HG03442 (cell line): ENCODE data around the gene FBXL13.
"Not testable (repeated sequence)": the region's sequence is repeated elsewhere in the genome, so short reads cannot be mapped to it uniquely, and the experiment has no call there.

Experiments
- ATAC-seq: cut with Tn5 transposase; IDR thresholded peaks from one replicate; pipeline ENCODE4 v1.9.1; 2021; ENCODE audit warnings: mild to moderate bottlenecking, moderate library complexity; ENCODE audit not compliant: unreplicated experiment

Gene FBXL13

DNA sequence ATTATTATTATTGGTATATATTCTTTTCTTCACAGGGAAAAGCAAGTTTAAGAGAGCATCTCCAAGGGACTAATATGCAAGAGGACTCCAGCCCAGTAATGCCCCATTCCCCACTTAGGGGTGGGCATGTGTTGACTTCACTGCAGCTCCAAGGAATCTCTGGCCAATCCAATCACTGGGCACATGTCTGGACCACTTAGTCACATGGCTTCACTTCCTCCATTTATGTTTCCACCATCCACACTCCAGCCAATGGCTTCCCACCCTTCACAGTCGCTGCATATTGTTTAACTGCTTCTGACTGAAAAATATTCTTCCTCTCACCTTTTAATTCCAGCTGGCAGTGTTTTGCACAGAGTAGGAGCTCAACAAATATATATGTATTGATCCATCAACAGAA, 43.6 kb downstream of the FBXL13 start:
- no peak for ATAC-seq

DNA sequence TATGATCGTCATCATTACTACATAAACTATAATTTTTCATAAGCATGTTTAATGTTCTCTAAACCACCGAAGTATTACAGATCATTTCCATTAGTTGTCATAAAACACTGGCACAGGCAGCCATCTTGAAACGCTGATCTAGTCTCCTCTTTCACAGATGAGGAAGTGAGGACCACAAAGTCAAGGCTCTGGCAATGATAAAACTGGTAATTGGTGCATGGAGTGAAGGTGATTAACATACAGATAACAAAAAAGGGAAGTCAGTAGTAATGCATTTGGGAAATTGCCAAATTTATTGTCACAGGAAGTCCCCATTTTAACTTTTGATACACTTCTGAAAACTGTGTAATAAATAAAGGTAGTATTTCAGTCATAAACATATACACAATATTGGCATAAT, 49.3 kb downstream of the FBXL13 start:
- no peak for ATAC-seq

DNA sequence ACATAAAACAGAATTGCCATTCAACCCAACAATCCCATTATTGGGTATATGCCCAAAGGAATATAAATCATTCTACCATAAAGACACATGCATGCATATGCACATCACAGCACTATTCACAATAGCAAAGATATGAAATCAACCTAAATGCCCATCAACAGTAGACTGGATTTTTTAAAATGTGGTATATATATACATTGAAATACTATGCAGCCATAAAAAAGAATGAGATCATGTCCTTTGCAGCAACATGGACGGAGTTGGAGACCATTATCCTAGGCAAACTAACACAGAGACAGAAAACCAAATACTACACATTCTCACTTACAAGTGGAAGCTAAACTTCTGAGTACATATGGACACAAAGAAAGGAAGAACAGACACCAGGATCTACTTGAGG, 51.0 kb downstream of the FBXL13 start:
- ATAC-seq: not testable (repeated sequence)

DNA sequence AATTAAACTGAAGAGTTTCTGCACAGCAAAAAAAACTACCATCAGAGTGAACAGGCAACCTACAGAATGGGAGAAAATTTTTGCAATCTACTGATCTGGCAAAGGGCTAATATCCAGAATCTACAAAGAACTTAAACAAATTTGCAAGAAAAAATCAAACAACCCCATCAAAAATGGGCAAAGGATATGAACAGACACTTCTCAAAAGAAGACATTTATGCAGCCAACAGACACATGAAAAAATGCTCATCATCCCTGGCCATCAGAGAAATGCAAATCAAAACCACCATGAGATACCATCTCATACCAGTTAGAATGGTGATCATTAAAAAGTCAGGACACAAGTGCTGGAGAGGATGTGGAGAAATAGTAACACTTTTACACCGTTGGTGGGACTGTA, 53.1 kb downstream of the FBXL13 start:
- not testable (repeated sequence) for ATAC-seq

DNA sequence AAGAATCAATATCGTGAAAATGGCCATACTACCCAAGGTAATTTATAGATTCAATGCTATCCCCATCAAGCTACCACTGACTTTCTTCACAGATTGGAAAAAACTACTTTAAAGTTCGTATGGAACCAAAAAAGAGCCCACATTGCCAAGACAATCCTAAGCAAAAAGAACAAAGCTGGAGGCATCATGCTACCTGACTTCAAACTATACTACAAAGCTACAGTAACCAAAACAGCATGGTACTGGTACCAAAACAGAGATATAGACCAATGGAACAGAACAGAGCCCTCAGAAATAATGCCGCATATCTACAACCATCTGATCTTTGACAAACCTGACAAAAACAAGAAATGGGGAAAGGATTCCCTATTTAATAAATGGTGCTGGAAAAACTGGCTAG, 53.7 kb downstream of the FBXL13 start:
- not testable (repeated sequence) for ATAC-seq

DNA sequence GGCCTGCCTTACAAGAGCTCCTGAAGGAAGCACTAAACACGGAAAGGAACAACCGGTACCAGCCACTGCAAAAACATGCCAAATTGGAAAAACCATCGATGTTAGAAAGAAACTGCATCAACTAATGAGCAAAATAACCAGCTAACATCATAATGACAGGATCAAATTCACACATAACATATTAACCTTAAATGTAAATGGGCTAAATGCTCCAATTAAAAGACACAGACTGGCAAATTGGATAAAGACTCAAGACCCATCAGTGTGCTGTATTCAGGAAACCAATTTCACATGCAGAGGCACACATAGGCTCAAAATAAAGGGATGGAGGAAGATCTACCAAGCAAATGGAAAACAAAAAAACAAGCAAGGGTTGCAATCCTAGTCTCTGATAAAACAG, 56.3 kb downstream of the FBXL13 start:
- ATAC-seq: not testable (repeated sequence)

DNA sequence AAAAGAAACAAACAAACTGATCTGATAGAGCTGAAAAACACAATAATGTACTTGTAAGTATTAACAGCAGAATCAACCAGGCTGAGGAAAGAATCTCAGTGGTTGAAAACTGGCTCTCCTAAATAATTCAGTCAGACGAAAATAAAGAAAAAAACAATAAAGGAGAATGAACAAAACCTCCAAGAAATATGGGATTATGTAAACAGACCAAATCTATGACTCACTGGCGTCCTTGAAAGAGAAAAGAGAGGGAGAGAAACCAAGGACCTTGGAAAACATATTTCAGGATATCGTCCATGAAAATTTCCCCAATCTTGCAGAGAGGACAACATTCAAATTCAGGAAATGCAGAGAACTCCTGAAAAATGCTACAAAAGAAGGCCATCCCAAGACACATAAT, 62.9 kb downstream of the FBXL13 start:
- no peak for ATAC-seq

DNA sequence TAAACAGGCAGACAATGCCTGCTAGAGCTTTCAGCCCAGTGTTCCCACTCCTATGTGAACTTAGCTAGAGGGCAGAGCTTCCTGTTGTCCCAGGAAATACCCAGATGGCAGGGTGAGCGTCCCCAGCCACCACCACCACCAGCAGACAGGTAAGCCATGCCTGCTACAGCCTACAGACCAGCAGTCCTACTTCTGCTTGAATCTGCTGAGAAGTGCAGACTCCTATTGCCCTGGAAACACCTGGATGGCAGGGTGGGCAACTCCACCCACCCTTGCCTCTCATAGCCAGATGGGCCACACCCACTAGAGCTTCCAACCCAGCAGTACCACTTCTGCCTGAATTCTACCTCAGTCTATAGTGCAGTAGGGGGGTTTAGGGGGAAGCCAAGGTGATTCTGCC, 64.4 kb downstream of the FBXL13 start:
- no peak for ATAC-seq

DNA sequence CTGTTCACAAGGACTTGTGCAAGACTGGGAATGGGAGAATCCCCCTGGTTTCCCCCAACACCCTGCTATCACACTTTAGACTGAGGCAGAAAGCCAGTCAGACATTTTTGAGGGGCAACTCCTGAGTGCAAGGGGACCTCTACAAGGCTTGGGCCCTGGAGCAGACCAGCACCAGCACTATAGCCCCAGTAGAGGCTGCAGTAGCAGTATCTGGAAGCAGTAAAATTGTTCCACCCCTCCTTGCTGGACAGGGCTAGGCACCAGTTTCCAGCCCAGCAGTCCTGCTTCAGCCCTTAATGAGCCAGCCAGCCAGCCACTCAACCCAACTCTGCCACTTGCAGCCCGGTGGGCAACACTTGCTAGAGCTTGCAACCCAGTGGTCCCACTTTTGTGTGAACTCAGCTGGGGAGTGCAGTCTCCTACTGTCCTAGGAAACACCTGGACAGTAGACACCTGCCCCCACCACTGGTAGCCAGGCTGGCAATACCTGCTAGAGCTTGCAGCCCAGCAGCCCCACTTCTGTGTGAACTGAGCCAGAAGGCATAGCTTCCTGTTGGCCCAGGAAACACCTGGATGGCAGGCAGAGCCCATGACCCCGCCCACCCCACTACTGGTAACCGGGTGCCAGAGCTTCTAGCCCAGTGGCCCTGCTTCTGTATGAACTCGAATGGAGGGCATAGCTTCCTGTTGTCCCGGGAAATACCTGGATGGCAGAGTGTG, 65.0 kb downstream of the FBXL13 start:
- no peak for ATAC-seq

DNA sequence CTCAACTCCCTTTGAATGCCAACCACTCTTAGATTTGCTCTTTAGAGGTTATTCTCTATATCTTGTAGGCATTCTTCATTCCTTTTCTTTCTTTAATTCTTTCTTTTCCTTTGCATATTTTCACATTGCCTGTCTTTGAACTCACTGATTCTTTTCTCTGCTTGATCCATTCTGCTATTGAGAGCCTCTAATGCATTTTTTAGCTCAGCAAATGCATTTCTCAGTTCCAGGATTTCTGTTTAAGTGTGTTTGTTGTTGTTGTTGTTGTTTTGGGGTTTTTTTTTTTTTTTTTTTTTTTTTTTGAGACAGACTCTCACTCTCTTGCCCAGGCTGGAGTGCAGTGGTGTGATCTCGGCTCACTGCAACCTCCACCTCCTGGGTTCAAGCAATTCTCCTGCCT, 71.6 kb downstream of the FBXL13 start:
- no peak for ATAC-seq

DNA sequence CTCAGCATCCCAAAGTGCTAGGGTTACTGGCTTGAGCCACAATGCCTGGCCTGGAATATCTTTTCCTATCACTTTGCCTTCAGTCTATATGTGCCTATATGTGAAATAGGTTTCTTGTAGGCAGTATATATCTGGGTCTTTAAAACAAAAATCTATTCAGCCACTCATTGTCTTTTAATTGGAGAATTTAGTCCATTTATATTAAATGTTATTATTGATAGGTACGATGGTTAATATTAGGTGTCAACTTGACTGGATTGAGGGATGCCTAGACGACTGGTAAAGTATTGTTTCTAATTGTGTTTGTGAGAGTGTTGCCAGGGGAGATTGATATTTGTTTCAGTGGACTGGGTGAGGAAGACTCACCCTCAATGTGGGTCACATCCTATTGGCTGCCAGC, 73.4 kb downstream of the FBXL13 start:
- no peak for ATAC-seq

DNA sequence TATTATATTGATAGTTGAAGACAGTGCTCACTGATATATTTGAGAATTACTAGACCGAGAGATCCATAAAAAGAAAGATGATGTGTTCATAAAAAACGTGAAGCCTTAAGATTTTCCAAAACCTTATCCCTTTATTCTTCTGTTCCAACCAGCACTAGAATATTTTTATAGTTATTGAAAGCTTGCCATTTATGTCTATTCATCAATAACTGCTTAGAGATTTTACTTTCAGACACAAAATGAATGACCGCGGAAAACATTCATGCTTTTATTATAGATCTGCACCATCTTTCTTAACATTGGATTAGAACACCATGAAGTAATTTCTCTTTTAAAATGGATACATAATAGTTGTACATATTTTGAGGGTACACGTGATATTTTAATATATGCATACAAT, 77.6 kb downstream of the FBXL13 start:
- no peak for ATAC-seq

DNA sequence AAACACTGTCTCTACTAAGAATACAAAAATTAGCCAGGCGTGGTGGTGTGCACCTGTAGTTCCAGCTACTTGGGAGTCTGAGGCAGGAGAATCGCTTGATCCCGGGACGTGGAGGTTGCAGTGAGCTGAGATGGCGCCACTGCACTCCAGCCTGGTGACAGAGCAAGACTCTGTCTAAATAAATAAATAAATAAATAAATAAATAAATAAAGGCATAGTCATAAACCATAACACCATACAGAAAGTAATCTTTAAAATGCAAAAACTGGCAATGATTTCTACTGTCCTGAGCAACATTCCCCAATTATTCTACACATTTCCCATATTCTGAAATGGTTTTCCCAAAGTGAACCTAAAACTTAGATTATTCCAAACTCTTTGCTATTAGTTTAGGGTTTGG, 79.0 kb downstream of the FBXL13 start:
- not testable (repeated sequence) for ATAC-seq

DNA sequence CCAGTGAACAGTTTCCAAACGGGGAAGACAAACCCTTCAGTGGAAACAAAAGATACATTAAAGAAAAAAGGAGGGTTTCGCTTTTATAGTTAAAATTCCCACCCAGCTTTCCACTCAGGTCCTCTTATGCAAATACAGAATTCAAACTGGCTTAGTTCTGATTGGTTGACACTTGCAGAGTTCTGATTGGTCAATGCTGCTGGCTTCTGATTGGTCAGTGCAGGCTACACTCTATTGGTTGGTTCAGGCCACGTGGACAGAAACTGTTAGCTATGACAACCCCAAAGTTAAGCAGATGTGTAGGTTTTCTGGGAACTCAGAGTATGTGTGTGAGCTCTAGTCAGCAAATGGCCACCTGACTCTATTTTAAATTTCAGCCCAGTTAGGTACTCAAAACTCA, 80.0 kb downstream of the FBXL13 start:
- ATAC-seq: no peak

DNA sequence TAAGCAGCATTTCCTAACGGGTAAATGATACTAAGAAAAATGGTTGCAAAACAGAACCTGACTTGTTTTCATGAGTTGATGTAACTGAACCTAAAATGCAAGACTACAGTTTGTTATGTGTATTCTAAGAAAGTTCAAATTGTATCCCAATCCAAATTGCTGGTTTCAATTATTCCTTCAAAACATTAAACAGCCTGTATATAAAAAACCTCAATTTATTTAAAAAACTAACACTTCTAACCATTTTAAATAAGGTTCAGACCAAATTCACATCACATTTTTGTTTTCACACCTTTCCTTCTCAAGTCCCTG, 80.9 kb downstream of the FBXL13 start:
- no peak for ATAC-seq

DNA sequence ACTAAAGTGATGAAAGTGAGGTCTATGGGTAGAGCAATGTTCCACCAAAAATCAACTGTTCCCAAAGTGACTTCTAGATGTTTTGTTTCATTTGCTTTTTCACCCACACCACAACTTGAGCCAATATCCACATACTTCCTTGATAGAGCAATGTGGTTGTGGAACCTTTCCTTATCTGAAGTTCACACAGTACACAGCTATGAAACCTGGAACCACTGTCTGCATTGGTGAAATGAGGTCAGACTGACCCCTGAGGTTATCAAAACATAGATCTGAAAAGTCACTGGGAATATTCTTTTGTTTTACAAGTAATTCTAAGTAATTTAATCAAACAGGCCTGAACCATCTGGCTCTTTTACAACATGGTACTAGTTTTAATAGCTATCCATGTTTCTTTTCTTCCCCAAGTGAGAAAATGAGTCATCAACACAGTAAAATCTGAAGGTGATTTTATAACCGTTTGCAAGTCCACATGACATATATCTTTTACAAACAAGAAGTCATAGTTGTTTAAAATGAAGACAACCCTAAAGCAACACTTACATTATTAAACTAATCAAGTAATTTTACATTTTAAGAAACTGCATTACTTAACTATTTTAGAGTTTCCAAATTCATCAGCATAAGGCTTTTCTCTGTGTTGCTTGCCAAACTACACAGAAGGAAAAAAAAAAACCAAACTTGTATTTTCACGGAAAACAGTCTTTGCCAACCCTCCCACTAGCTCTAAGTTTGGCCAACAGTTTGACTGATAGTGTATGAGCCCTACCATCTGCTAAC, 81.5 kb downstream of the FBXL13 start:
- no peak for ATAC-seq

DNA sequence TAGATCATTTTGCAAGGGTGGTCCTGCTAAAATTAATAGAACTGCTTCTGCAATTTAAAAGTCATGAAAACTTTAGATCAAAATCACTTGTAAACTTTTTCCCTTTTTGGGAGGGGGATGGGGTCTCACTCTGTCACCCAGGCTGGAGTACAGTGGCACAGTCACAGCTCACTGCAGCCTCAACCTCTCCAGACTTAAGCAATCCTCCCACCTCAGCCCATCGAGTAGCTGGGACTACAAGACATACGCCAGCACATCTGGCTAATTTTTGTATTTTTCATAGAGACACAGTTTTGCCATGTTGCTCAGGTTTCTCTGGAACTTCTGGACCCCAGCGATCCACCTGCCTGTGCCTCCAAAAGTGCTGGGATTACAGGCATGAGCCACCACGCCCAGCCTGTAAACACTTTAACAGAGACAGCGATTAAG, 82.1 kb downstream of the FBXL13 start:
- ATAC-seq: no peak

DNA sequence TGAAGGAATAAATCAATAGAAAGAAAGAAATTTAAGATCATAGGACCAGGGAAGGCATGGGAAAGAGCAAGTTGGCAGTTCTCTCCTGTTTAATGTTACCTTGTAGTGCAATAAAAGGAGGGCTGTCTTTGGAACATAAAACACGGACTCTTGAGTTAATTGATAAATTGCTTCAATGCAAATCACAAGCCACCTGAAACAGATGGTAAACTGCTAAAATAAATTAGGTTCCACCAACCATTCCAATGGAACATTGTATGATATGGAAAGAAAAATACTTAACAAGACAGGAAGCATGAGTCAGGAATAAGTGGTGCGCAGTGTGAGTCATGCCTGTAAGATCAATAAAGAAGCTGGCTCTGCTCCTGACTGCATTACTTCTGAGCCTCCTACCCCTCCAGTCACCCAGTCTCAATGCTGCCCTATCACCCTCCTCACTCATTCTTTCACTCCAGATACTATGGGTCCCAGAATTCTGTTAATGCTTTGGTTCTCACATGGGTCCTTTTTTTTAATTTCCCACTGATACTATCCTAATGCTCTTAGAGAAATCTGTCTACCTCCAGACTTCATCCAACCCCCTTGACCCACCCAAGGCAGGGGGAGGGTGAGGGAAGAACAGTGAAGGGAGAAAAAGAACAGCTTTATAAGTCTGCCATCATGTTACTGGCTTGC, 82.9 kb downstream of the FBXL13 start:
- ATAC-seq: no peak

DNA sequence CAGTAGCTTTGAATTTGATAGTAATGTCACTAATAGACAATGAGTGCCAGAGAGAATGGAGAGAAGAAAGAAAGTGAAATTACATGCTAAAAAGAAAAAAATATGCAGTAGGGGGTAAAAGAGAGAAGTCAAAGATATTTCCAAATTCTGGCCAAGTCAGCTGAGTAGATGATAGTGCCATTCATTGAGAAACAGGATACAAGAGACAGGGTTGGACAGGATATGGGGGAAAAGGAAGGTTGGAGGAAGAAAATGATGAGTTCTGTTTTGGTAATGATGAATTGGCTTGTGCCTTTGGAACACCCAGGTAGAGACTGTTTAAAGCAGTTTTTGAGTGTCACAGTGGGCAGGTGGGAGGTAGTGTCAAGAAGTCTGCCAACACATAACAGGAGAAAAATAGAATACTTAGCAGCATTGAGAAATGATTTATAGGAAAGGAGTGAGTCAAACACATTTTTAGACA, 83.5 kb downstream of the FBXL13 start:
- ATAC-seq: no peak

DNA sequence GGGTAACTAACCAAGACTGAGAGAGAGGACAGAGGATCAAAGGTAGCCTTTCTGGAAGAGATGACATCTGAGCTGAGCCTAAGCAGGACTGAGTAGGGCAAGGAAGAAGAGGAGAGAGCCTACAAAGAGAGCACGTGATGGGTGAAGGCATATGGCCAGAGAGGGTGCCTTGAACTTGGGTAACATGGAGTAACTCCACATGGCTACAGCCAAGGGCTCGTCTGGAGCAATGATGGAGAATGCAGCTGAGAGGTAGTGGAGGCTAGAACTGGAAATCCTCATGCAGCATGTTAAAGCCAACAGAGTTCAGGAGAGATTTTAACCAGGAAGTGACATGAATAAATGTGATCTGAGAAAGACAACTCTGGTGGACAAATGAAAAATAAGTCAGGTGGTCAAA, 84.0 kb downstream of the FBXL13 start:
- no peak for ATAC-seq

DNA sequence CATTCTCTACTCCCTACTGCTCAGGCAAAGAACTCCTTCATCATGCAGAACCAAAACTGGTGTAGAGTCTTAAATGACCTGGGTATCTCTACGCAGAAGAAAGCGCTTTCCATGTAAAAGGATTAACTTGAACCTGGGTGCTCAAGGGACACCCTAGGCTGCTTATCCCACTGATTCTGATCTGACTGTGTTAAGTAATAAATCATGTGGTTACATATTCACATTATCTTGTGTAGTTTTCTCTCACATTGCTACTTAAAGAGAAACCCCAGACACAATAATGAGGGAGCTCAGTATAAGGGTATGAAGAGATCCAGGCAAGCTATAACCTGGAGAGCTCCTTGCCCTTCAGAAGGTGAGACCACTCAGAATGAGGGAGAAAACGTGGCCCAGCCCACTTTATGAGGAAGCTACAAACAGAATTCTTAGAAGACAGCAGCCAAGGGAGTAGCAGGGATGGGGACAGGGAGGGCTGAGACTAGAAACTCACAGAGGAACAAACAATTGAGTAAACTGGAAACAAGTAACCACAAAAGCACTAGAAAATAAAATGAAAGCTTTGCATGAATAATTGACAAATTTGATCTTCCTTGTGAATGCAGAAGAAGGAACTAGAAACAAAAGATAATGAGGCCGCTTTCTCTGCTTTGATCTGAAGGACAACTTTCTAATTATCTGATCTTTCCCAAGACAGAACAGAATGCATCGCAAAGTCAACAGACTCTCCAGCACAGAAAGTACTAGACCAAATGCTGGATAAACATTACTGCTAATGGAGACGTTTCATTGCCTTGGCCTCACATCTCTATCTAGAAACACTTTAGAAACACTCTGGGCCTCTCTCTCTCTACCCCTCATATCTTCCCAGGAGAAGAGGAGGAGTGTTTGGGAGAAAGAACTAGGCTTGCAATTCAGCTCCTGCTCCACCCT, 85.7 kb downstream of the FBXL13 start:
- no peak for ATAC-seq
